ENCODE results near the gene MARS1. TPM values are rescaled to one million over a fixed set of nuclear protein-coding genes. Genes with fewer than 3 reads are reported as not detected.

Gene MARS1
- total RNA-seq, 1 donor from 2014 or later = 71.2 TPM

DNA sequence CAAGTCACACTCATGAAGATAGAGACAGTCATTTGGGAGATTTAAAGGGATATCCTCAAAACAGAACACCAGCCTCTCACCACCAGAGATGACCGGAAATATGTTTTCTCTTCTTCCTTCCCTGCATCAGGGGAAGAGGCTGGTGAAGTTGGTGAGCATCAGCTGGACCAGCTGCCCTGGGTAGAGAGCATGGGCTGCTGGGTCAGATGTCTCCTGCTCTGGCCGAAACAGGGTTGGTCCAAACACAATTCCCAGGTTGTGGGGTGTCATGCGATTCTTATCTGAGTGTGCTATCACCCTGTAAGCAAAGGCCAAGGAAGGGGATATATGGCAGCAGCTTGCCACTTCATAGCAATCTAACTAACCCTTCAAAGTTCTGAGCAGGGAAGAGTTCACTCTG, 15.5 kb upstream of the MARS1 start:
- TF ChIP-seq POLR2A (IDR thresholded peaks at IDR 0.05) (no peak), POLR2AphosphoS5 (IDR thresholded peaks at IDR 0.05; ENCODE audit: insufficient read depth in 1 of 2, low read depth in 1 of 2) (no peak), CTCF (IDR thresholded peaks at IDR 0.05) (no peak)
- no peak for DNase-seq (ENCODE audit: extremely low spot score in 2 of 2)
- H3K4me1 ChIP-seq = peaks cover 18% of the 10 kb centered on the region
- H3K9me3 ChIP-seq = no peaks in the 10 kb centered on the region
- no peaks in the 10 kb centered on the region for H3K36me3 ChIP-seq
- no peak overlapping the region for H3K27ac ChIP-seq
- peaks cover 12% of the 10 kb centered on the region for H3K27me3 ChIP-seq
- H3K4me3 ChIP-seq = no peak overlapping the region
- intact Hi-C loops (cut with DNase I) = no loop called here

- no peaks in the 10 kb centered on the region for H3K36me3 ChIP-seq
- TF ChIP-seq POLR2AphosphoS5 (IDR thresholded peaks at IDR 0.05; ENCODE audit: insufficient read depth in 1 of 2, low read depth in 1 of 2) (no peak), POLR2A (IDR thresholded peaks at IDR 0.05) (no peak)
- H3K27ac ChIP-seq = no peak overlapping the region
- H3K9me3 ChIP-seq = no peaks in the 10 kb centered on the region
- no peak overlapping the region for H3K4me3 ChIP-seq
- DNase-seq (ENCODE audit: extremely low spot score in 2 of 2) = no peak
- peaks cover 12% of the 10 kb centered on the region for H3K27me3 ChIP-seq
- intact Hi-C loops (cut with DNase I) = no loop called here
- peaks cover 18% of the 10 kb centered on the region for H3K4me1 ChIP-seq
Observed at GRCh38 chr12:57473392-57473791, 14.5 kb upstream of the MARS1 start.

DNA sequence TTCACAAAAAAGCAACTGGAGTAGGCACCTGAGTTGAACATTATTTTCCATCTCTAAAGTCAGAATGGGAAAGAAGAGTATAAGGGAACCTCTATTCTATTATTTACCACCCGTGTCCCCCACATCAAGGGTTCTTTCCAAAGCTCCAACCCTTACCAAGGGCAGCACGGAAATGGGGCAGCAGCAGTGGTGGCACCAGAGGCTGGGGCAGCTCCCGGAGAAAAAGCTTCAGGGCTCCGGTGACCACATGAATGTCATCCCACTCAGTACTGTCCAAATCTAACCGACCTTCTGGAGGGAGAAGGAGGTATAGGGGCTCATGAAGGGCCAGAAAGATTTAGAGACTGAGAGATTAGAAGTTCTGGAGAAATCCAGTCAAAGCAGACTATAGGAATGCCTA, 14.0 kb upstream of the MARS1 start:
- Histone ChIP-seq H3K27ac (no peak overlapping the region), H3K9me3 (no peaks in the 10 kb centered on the region), H3K4me3 (no peak overlapping the region), H3K4me1 (peaks cover 18% of the 10 kb centered on the region), H3K36me3 (no peaks in the 10 kb centered on the region), H3K27me3 (peaks cover 12% of the 10 kb centered on the region)
- DNase-seq (ENCODE audit: extremely low spot score in 2 of 2) = no peak
- intact Hi-C loops (cut with DNase I) = no loop called here
- TF ChIP-seq CTCF (IDR thresholded peaks at IDR 0.05) = no peak
- TF ChIP-seq POLR2AphosphoS5 (IDR thresholded peaks at IDR 0.05; ENCODE audit: insufficient read depth in 1 of 2, low read depth in 1 of 2) = no peak
- no peak for TF ChIP-seq POLR2A (IDR thresholded peaks at IDR 0.05)

- intact Hi-C loops (cut with DNase I) = no loop called here
- no peaks in the 10 kb centered on the region for H3K36me3 ChIP-seq
- no peaks in the 10 kb centered on the region for H3K9me3 ChIP-seq
- no peak overlapping the region for H3K4me3 ChIP-seq
- no peak for TF ChIP-seq POLR2A (IDR thresholded peaks at IDR 0.05)
- no peak for TF ChIP-seq POLR2AphosphoS5 (IDR thresholded peaks at IDR 0.05; ENCODE audit: insufficient read depth in 1 of 2, low read depth in 1 of 2)
- no peak for TF ChIP-seq CTCF (IDR thresholded peaks at IDR 0.05)
- H3K27ac ChIP-seq = no peak overlapping the region
- H3K4me1 ChIP-seq = peaks cover 18% of the 10 kb centered on the region
- DNase-seq (ENCODE audit: extremely low spot score in 2 of 2) = no peak
- peaks cover 12% of the 10 kb centered on the region for H3K27me3 ChIP-seq
Observed at GRCh38 chr12:57474430-57474829, 13.4 kb upstream of the MARS1 start.

GRCh38 chr12:57474862-57475261, 13.0 kb upstream of the MARS1 start:
- no peak for DNase-seq (ENCODE audit: extremely low spot score in 2 of 2)
- intact Hi-C loops (cut with DNase I) = no loop called here
- Histone ChIP-seq H3K4me3 (peak overlapping the region in 1 of 2 donors; percentile 34), H3K4me1 (peaks cover 18% of the 10 kb centered on the region), H3K36me3 (no peaks in the 10 kb centered on the region), H3K9me3 (no peaks in the 10 kb centered on the region), H3K27ac (no peak overlapping the region), H3K27me3 (peaks cover 12% of the 10 kb centered on the region)
- TF ChIP-seq CTCF (IDR thresholded peaks at IDR 0.05) (no peak), POLR2A (IDR thresholded peaks at IDR 0.05) (no peak), POLR2AphosphoS5 (IDR thresholded peaks at IDR 0.05; ENCODE audit: insufficient read depth in 1 of 2, low read depth in 1 of 2) (no peak)

All from vagina (tissue), 2 donors.